H1 (cell line): ENCODE data around the gene GPS1. TPM values are rescaled to one million over a fixed set of nuclear protein-coding genes. Genes with fewer than 3 reads are reported as not detected.
A peak's percentile ranks its signal among the peaks of the same experiment; 100 is the strongest.

ENCODE experiments used
- BACH1 ChIP-seq: IDR thresholded peaks from 2 replicates; pipeline ENCODE4 v1.6.1; 2012; ENCODE audit warnings: low read length, improper control_type of control experiment
- BRCA1 ChIP-seq: IDR thresholded peaks from 2 replicates; pipeline ENCODE4 v1.6.1; 2012; ENCODE audit warnings: low read depth, low read length, improper control_type of control experiment
- CHD1 ChIP-seq: IDR thresholded peaks from 2 replicates; pipeline ENCODE4 v1.6.1; 2012; ENCODE audit warnings: low read depth, low read length, improper control_type of control experiment
- CTBP2 ChIP-seq: IDR thresholded peaks from 2 replicates; pipeline ENCODE4 v1.7.0; 2011; ENCODE audit warnings: borderline replicate concordance, mild to moderate bottlenecking, moderate library complexity, mixed read lengths, low read length; ENCODE audit not compliant: insufficient read depth, insufficient read length
- CTCF ChIP-seq, 3 experiments: IDR thresholded peaks; 1 replicate in 2 of 3; 2 replicates in 1 of 3; pipeline versions ENCODE4 v1.5.1 to v1.6.1; 2011; ENCODE audit warnings: low read length in 3 of 3, mild to moderate bottlenecking in 3 of 3, inconsistent platforms in 2 of 3, low read depth in 1 of 3, moderate library complexity in 1 of 3; ENCODE audit not compliant: insufficient read depth in 1 of 3; ENCODE audit errors: control extremely low read depth in 1 of 3
- EP300 ChIP-seq, 2 experiments: IDR thresholded peaks; 1 replicate in 1 of 2; 2 replicates in 1 of 2; pipeline ENCODE4 v1.6.1; 2011 to 2012; ENCODE audit warnings: low read depth in 2 of 2, low read length in 2 of 2, mild to moderate bottlenecking in 2 of 2, borderline replicate concordance in 1 of 2, inconsistent platforms in 1 of 2, moderate library complexity in 1 of 2
- EZH2 ChIP-seq: fragments of 200-600 bp; sonication (generic); IDR thresholded peaks from 2 replicates; pipeline ENCODE4 v1.7.1; 2012; ENCODE audit warnings: low read depth, mild to moderate bottlenecking, moderate library complexity, low read length, inconsistent platforms; ENCODE audit not compliant: severe bottlenecking
- FOSL1 ChIP-seq: IDR thresholded peaks from 2 replicates; pipeline ENCODE4 v1.6.1; 2011; ENCODE audit warnings: mild to moderate bottlenecking, low read depth, low read length, moderate library complexity; ENCODE audit not compliant: insufficient read depth
- GABPA ChIP-seq: IDR thresholded peaks from 2 replicates; pipeline ENCODE4 v1.6.1; 2011; ENCODE audit warnings: mild to moderate bottlenecking, low read length, moderate library complexity, borderline replicate concordance; ENCODE audit not compliant: insufficient read depth
- KDM1A ChIP-seq: fragments of 200-600, 300-600 bp; sonication (generic); IDR thresholded peaks from 2 replicates; pipeline ENCODE4 v1.7.1; 2016; ENCODE audit warnings: mild to moderate bottlenecking, low read length, borderline replicate concordance
- MAFK ChIP-seq: IDR thresholded peaks from 2 replicates; pipeline ENCODE4 v1.6.1; 2012; ENCODE audit warnings: low read depth, mild to moderate bottlenecking, improper control_type of control experiment, low read length
- MAX ChIP-seq: IDR thresholded peaks from 2 replicates; pipeline ENCODE4 v1.6.1; 2012; ENCODE audit warnings: inconsistent platforms
- NRF1 ChIP-seq: IDR thresholded peaks from 2 replicates; pipeline ENCODE4 v1.6.1; 2011; ENCODE audit warnings: mild to moderate bottlenecking, low read depth, low read length, improper control_type of control experiment
- POU5F1 ChIP-seq: IDR thresholded peaks from 2 replicates; pipeline ENCODE4 v1.6.1; 2011; ENCODE audit warnings: low read depth, mild to moderate bottlenecking, low read length, moderate library complexity
- SAP30 ChIP-seq: fragments of 300-600 bp; sonication (generic); IDR thresholded peaks from 2 replicates; pipeline ENCODE4 v1.7.1; 2012; ENCODE audit warnings: low read length, moderate library complexity, mild to moderate bottlenecking, inconsistent platforms; ENCODE audit not compliant: insufficient read depth, insufficient replicate concordance
- SIN3A ChIP-seq, 2 experiments: IDR thresholded peaks in 1 of 2; conservative IDR thresholded peaks in 1 of 2; 2 replicates each; pipeline ENCODE4 v1.6.1; 2011 to 2012; ENCODE audit warnings: low read length in 2 of 2, improper control_type of control experiment in 1 of 2, low read depth in 1 of 2, mild to moderate bottlenecking in 1 of 2
- SP1 ChIP-seq: IDR thresholded peaks from 2 replicates; pipeline ENCODE4 v1.6.1; 2011; ENCODE audit warnings: low read depth, low read length
- SRF ChIP-seq: IDR thresholded peaks from 2 replicates; pipeline ENCODE4 v1.6.1; 2011; ENCODE audit warnings: mild to moderate bottlenecking, low read depth, low read length, moderate library complexity
- TAF1 ChIP-seq: IDR thresholded peaks from 2 replicates; pipeline ENCODE4 v1.6.1; 2011; ENCODE audit warnings: mild to moderate bottlenecking, low read depth, low read length
- YY1 ChIP-seq: IDR thresholded peaks from 2 replicates; pipeline ENCODE4 v1.6.1; 2011; ENCODE audit warnings: low read depth, mild to moderate bottlenecking, low read length
- ZNF274 ChIP-seq: IDR thresholded peaks from 2 replicates; pipeline ENCODE4 v1.7.0; 2012; ENCODE audit warnings: low read length, borderline replicate concordance; ENCODE audit errors: extremely low read depth
- polyA plus RNA-seq, 7 experiments: library from polyadenylated mRNA; depleted of rRNA in 3 of 7; stranded (reverse) in 5 of 7; unstranded in 2 of 7; fragments of >200 nt in 5 of 7; fragments of 200-250 nt in 2 of 7; gene quantifications; 1 replicate in 5 of 7; 2 replicates in 1 of 7; 4 replicates in 1 of 7; pipeline versions ENCODE4 v1.2.1 to v1.2.3, GENCODE V29; 2011 to 2013; ENCODE audit warnings: missing spikeins in 2 of 7, mixed read lengths in 2 of 7
- total RNA-seq: library from RNA; stranded (reverse); fragmentation: NEBNext Ultra II Directional; extraction: Animal tissue kit (Norgen Biotek cat#: 25700); gene quantifications from 2 replicates; pipeline ENCODE4 v1.2.1, GENCODE V29; 2021

GPS1 gene
- total and polyA plus RNA-seq, 2 of the 8 experiments (the other 6 are each of a cell fraction or from before 2014, with no cell fraction given): 153 to 277 TPM

- TF ChIP-seq ZNF274 (no peak), NRF1 (no peak), EP300 (IDR thresholded peaks at IDR 0.05; ENCODE audit: borderline replicate concordance in 1 of 2, low read depth in 2 of 2, low read length in 2 of 2) (no peak; a peak in 1 of 3 replicates), SIN3A (conservative IDR thresholded peaks at IDR 0.05 in 1 of 2, IDR thresholded peaks at IDR 0.05 in 1 of 2; ENCODE audit: low read depth in 1 of 2, low read length in 2 of 2) (peak; percentile 84 to 92; a peak in 2 of 4 replicates), FOSL1 (no peak), SP1 (peak; percentile 34; the same call in 1 of the 2 replicates), MAX (peak; percentile 56), BACH1 (peak; percentile 87), TAF1 (peak; percentile 94), YY1 (peak; percentile 83; the same call in 1 of the 2 replicates), GABPA (no peak; the same call in 1 of the 2 replicates), MAFK (no peak), EZH2 (no peak), CTBP2 (no peak), CHD1 (no peak), CTCF (IDR thresholded peaks at IDR 0.05; ENCODE audit: control extremely low read depth in 1 of 3, insufficient read depth in 1 of 3, low read depth in 1 of 3, low read length in 3 of 3) (peak in 2 of 3 experiments; percentile 40 to 48; a peak in 2 of 4 replicates), KDM1A (no peak), SAP30 (no peak), POU5F1 (no peak), BRCA1 (no peak), SRF (no peak)
Observed at GRCh38 chr17:82098169-82098938, 46.7 kb downstream of the GPS1 start, which contains the start of gene FASN (continued).
